Activated T-helper 1 cell treated with anti-CD3 and anti-CD28 coated beads, Interleukin-2, amount 50 U/mL, for 16 hours (primary cell): ENCODE measurements around the gene ZNF224.
A peak's percentile ranks its signal among the peaks of the same experiment; 100 is the strongest.
"Not testable (repeated sequence)": the region's sequence is repeated elsewhere in the genome, so short reads cannot be mapped to it uniquely, and the experiment has no call there.

ENCODE experiments used
- DNase-seq, 2 donors: peaks; one replicate each; pipeline ENCODE4 v3.0.0-alpha.2; 2020; ENCODE audit warnings: low read depth in 1 of 2, low spot score in 1 of 2

ZNF224 gene

GRCh38 chr19:44121162-44121561, 27.0 kb downstream of the ZNF224 start:
- DNase-seq = not testable (repeated sequence)

- DNase-seq = no peak
Measured at GRCh38 chr19:44131955-44132354, 37.8 kb downstream of the ZNF224 start.

- peak; percentile 36 to 43 for DNase-seq
Measured at GRCh38 chr19:44141191-44142058, 47.3 kb downstream of the ZNF224 start, which contains the start of gene ZNF234. ZNF234 (plus strand) TSS chr19:44141554; CDS start chr19:44144633, 3,079 bp downstream.

GRCh38 chr19:44142059-44142433, 47.9 kb downstream of the ZNF224 start:
- no peak for DNase-seq

- no peak for DNase-seq
Measured at GRCh38 chr19:44149776-44150175, 55.6 kb downstream of the ZNF224 start.

GRCh38 chr19:44151491-44151890, 57.3 kb downstream of the ZNF224 start:
- DNase-seq = no peak

GRCh38 chr19:44156475-44156874, 62.3 kb downstream of the ZNF224 start:
- DNase-seq = no peak
